NCI-H1092 (cell line): ENCODE results near the gene GFER.

Experiments used
- DNase-seq: peaks from one replicate; lab custom pipeline; 2025; lab: John Stamatoyannopoulos, UW

GFER gene

GRCh38 chr16:1990351-1991134 is 6.5 kb downstream of the GFER start:
- DNase-seq: no peak

DNA sequence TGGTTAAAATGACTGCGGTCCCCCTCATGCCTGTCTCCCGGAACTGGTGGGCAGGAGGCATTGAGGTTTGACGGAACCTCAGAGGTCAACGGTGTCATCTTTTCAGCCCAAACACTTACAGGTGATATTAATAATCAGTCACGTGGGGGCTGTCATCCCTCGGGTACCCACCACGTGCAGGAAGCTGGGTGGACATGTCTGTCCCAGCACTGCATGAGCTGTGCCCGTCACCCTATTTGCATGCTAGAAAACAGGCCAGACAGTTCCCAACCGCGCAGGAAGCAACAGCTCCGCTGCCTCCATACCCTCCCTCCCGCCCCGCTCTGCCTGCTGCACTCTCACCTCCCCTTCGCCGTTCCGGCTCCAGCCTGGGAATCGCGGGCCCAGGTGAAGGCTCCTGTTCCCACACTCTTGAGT is 7.2 kb downstream of the GFER start:
- DNase-seq: no peak

GRCh38 chr16:1991588-1991947 is 7.6 kb downstream of the GFER start:
- DNase-seq: no peak

DNA sequence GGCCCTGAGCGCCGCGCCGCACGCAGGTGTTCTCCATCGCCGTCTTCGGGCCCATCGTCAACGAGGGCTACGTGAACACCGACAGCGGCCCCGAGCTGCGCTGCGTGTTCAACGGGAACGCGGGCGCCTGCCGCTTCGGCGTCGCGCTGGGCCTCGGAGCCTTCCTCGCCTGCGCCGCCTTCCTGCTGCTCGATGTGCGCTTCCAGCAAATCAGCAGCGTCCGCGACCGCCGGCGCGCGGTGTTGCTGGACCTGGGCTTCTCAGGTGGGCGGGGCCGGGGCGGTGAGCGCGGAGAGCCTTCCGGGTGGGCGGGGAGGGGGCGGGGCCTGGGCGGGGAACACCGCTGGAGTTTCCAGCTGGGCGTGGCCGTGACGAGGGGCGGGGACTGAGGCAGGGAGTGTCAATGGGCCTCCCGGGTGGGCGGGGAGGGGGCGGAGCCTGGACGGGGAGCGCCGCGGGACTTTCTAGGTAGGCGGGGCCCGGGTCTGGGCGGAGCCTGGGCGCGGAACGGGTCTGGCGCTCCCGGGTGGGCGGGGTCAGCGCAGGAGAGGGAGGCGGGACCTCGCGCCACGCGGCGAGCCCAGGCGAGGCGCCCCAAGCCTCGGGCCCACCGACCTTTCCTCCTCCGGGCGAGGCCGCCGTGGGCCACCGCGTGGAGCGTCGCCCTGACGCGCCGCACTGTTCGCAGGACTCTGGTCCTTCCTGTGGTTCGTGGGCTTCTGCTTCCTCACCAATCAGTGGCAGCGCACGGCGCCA is 8.1 kb downstream of the GFER start:
- DNase-seq: no peak

GRCh38 chr16:1992704-1993317 is 8.8 kb downstream of the GFER start:
- no peak for DNase-seq

DNA sequence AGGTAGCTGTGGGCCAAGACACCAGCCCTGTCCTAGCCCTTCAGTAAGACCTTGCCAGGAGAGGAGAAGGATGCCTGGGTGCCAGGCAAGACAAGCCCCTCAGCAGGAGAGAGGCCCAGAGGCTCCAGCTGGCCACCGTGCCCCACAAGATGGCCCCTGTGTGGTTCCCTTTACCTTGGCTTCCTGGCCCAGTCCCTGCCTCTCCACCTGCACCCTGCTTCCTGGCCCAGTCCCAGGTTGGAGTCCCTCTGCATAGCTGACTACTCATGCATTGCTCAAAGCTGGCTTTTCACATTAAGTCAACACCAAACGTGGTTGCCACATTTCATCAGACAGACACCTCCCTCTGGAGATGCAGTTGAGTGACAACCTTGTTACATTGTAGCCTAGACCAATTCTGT is 9.7 kb downstream of the GFER start:
- no peak for DNase-seq

DNA sequence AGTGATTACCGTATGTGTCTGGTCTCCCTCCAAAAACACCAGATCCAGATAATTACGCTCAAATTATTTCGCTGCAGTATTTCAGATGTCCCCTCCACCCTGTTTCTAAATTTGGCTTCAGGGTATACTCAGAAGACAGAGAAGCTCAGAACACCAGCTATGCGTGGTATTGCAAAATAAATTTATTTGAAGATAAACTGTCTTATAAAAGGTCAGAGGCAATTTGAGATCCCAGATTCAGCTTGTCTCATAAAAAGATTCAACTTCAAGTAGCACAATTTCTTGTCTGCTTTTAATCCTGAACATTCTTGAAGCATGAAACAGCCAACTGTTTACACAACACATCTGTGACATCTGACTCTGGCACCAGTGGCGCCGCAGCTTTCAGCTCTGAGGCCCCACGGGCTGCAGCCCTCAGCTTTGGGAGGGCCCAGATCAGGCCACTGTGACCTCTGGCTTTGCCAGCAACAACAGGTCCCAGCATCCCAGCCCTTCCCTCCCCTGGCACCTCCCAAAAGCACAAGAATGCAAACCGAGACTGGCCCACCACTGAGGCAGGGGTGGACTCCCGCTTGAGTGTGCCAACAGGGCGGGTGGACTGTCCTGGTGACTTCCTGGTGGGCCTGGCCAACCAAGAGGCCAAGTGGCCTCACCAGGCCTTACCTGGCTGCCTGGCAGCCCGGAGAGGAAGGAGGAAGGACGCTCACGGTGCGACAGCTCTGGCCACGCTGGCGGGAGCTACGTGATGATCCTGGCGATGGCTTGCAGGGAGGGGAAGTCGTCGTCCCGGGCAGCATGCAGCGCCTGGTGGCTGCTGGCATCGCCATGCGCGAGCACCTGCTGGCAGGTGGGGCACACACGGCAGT is 13.7 kb downstream of the GFER start:
- DNase-seq: no peak

GRCh38 chr16:1998360-1998835 is 14.4 kb downstream of the GFER start:
- DNase-seq: no peak

DNA sequence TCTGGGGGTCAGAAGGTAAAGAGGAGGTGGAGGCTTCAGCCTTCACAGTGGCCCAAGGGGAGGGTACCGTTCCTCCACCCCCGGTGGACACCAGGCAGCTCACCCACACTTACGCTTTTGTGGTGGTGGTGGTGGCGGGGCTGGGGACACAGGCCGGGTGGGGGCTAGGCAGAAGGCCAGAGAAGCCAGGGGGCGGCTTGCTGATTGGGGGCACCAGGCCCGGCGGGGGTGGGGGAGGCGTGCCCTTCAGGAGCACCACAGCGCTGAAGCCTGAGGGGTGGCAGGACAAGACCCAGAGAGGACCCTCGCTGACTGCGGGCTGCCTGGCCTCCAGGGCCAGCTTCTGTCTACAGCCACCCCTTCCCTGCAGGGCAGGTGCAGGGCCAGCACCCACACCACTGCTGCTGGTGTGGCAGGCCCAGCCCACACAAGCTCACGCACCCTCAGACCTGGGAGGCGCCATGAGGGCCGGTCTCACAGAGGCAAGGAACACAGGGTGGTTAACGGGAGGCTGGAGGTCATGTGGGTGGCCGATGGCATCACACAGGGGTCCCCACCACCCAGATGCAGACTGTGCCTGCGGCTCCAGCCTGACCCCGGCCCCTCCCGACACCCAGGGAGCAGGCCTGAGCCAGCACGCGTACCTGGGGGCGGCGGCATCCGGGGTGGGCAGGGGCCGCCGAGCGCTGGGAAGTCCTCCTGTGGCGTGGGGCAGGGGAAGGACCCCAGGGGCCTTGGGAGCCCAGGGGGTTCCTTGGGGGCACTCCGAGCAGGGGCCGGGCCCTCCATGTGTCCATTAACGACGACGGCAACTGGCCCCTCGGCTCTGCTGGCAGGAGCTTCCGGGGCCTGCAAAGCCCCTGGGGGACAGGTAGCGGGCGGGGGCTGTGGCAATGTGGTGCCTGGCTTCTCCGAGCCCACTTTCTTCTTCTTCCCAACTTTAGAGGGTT is 15.1 kb downstream of the GFER start:
- DNase-seq: no peak

DNA sequence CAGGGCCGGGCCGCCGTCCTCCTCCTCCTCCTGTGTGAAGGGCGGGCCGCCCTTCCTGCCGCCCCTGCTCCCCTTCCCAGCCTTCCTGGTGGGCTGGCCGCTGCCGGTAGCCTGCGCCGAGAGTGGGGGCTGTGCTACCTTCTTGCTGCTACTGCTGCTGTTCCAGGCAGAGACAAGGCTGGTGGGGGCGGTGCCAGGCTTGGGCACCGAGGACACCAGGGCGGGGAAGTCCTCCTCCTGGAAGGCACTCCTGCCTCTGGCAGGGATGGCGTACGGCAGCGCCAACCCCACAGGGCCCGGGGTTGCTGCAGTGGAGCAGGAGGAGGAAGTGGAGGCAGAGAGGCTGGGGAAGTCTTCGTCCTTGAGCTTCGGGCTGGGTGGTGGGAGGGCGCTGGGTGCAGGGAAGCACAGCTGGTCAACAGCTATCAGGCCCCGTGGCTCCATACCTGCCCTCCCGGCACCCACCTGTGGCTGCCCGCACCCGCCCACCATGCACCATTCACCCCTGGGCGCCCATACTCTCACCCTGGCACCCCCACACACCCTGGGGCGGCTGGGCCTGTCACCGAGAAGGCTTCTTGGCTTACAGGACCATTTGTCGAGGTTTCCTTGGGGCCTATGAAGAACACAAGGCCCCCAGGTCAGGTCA is 16.0 kb downstream of the GFER start:
- DNase-seq: no peak

DNA sequence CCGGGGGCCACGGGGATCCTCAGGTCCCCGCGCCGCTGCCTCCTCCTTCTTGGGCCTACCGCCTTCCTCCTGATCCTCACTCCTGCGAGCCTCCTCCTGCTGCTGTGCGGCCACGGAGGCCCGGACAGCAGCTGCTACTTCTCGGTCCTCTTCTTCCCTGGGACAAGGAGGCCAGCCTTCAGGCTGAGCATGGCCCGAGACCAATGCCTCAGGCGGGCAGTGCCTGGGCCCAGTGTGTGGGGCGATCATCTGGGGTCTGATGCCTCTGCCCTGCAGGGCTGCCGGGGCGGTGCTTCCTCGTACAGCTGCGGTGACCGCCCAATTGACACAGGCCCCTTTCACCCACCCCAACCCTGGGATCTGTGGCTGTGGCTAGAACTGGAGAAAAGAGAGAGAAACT is 17.0 kb downstream of the GFER start:
- DNase-seq: no peak

- no peak for DNase-seq
Observed at GRCh38 chr16:2001456-2002355, 17.7 kb downstream of the GFER start.

DNA sequence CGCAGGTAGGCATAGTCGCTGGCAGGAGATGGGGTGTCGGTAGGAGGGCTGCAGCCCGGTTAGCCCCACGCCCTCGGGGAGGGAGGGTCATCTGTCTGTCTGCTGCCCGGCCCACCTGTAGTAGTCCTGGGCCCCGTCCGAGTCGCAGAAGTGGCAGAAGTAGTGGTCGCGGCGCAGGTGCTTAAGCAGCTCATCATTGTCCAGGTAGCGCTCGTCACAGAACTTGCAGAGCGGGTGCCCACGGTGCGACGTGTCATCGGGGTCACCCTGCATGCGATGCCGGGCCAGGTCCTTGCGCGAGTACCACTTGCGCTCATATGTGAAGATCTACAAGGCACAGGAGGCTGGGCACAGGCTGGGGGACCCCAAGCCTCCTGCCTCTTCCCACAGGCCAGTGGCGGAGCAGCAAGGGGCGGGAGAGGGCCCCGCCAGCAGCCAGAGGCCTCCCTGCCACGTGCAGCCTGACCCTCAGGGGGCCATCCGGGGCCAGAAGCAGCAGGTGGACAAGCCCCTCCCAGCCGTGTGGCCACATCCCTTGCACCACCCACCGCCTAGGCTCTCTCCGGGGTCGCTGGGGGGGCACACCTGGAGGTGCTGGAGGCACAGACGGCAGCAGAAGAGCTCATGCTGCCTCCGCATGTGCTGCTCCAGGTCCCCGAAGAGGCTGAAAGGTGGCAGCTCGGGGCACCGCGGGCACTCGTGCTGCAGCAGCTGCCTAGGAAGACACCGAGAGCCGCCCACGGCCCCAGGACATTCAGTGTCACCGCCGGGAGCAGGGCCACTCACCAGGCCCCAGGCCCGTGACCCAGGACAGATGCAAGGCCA is 18.6 kb downstream of the GFER start:
- no peak for DNase-seq

DNA sequence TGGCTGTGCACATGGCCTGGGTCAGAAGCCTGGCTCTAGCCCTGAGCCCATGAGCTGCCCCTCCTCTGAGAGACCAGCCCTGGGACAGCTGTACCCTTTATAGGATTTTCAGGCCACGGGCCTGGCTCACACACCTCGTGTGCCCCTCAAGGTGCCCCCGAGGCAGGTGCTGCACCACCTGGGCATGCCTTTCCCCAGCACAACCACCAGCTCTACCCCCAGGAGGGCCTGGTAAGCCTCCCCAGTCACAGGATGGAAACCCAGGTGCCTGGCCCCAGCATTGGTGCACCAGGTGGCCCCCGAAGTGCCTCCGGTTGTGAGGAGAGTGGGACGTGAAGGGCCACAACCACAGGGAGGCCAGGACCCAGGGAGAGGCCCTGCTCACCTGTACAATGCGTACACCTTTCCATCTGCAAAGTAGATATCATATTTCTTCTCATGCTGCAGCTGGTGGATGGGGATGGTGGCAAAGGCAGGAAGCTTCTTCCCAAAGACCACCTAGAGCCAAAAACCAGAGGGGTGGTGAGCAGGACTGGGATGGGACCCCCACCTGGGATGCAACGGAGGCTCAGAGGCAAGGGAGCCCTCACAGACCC is 19.3 kb downstream of the GFER start:
- no peak for DNase-seq

DNA sequence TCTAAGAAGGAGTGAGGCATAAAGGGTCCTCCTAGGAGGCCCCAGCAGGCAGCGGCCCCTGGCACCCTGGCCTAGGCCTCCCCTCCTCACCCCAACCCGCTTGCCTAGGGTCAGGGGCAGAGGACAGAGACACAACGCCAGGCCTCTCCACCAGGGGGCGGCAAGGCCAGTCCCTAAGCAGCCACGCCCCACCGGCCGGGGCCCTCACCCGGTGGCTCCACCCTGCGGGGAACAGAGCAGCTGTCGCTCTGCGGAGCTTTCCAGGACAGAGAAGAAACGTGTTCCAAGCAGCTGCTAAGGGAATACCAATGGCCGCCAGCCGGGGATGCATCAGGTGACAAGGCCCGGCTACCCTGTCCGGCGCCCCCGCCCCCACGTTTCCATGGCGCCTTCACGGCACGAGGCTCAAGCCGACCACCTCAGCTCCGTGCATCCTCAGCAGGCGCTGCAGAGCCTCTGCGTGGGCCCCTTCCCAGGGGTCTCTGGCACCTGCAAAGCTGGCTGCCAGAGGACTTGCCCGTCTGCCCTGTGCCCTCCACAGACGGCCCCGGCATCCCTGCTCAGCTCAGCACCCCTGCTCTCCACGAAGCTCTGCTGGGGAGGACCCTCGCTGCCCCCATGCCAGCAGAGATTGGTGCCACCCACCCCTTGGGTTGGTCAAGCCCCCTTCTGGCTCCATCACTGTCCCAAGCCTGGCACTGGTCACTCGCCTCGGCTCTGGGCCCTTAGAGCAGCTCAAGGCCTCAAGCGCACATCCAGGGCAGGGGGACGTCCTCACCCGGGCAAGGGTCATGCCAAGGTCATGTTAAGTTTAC is 20.0 kb downstream of the GFER start:
- DNase-seq: peak; percentile 87

GRCh38 chr16:2004795-2005517 is 21.0 kb downstream of the GFER start:
- DNase-seq: peak; percentile 71
